ENCODE measurements around the gene SPG21.

DNA sequence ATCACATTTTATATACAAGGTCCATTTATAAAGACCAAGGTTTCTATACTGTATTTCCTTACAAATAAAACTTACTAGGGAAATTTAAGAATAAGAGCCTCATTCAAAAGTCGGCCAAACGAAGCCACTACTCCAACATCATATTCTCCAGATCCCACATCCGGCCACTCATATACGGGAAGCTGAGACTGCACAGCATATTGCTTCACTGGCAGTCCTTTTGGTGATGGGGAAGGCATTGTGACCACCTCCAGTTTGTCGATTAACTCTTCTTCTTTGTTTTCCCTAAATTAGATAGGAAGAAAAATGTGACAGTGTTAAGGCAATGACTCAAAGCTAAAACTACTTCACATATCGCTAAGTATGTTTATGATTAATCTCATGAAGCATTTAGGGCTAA is 37.0 kb upstream of the SPG21 start:
- no peak for TF ChIP-seq CTCF (IDR thresholded peaks at IDR 0.05)
- no peak for TF ChIP-seq POLR2A (IDR thresholded peaks at IDR 0.05)
